HG03571 (cell line): Measurements from ENCODE around the gene CEP85L.
A peak's percentile ranks its signal among the peaks of the same experiment; 100 is the strongest.

Experiments used
- ATAC-seq: cut with Tn5 transposase; IDR thresholded peaks from one replicate; pipeline ENCODE4 v1.9.1; 2021; ENCODE audit not compliant: unreplicated experiment

Gene CEP85L

DNA sequence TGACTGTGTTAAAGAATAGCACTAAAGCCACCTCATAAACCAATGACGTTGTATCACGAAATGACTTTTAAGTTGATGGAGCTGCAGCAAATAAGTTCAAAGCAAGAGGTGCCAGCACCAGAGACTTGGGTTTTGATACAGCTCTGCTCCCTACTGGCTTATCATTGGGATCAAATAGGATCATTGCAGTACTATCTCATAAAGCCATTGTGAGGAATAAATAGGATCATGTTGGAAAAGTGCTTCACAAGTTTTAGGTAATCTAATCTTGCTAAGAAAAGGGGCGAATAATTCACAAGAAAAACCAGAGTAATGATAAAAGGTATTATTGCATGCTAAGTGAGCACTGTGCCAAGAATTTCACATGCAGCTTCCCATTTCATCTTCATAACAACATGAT is 10.4 kb upstream of the CEP85L start:
- ATAC-seq = no peak

- ATAC-seq = no peak
Observed at GRCh38 chr6:118660218-118660569, 8.8 kb upstream of the CEP85L start.

GRCh38 chr6:118659513-118660217 is 8.3 kb upstream of the CEP85L start:
- no peak for ATAC-seq

DNA sequence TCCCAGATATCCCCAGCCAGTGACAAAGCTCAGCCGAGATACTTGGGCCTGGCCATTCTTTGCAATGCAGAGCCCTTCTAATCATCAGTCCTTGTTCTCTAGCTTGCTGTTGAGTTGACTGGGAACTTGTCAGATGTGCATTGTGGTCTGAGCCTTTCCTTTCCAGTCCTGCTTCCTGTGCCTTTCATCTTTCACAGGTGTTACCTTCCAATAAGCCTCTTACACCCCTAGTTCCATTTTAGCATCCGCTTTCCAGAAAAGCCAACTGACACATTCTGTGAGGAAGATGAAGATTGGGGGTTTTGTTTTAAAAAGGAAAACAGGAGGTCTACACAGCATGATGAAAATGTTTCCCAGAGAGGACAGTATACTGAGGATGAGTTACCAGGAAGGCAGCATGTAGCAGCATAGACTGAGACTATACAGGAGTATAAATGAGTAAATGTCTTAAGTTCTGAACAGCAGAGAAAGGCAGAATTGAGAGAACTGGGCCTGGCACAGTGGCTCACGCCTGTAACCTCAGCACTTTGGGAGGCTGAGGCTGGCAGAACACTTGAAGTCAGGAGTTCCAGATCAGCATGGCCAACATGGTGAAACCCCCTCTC is 5.6 kb upstream of the CEP85L start:
- no peak for ATAC-seq

DNA sequence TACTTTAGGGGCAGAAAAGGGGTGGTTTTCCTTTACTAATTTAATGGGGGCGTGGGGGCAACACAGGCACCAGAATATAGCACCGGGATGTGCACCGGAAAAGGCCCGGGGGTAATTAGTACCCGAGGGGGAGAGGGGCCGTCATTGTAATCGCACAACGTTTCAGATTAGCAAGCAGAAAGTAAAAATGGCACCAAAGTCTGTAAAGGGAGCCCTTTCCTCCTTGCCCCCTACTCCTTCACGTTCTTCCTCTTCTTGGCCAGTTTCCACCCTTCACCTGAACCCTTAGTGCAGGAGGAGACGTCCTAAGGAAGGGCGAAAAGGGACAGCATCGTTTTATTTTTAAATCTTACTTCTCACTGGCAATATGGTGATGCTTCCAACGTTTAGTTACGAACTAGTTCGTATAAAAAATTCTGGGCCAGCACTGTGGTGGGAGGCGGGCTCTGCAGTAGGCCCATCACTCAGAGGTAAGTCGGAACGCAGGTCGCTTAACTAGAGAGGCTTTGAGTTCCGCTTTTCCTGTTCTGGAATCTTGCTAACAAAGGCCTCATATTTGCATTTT is 742 bp upstream of the CEP85L start:
- ATAC-seq = no peak

GRCh38 chr6:118650582-118651281 is 659 bp downstream of the CEP85L start:
- ATAC-seq = peak; percentile 35

- ATAC-seq = no peak
Observed at GRCh38 chr6:118649918-118650581, 1.3 kb downstream of the CEP85L start.

DNA sequence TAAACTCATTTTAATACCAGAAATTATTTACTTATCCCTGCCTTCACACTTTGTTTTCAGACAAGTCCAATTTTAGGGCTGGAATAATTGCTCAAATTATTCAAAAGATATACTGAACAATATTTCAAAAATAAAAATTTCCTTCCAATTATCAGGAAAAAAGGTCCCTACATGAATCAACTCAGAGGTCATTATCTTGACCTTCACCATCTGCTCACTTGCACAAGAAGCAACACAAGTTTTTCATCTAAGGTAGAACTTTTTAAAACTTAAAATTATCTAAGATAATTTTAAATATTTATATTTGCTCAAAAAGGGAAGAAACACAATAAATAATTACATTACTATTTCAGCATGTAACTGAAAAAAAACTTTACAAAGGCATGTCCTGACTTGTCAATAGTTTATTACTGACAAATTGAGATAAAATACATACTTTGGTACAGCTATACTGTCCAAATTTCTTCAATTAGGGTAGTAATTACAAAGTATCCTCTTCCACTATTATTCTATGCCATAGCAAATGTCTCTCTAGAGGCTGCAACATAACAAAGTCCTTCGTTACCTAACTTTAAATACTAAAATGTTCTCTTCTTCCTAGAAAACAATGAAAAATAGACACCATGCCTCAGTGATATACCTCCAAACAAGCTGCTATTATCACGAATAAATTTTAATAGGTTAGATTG is 2.4 kb downstream of the CEP85L start:
- ATAC-seq = no peak

GRCh38 chr6:118646977-118647376 is 4.4 kb downstream of the CEP85L start:
- ATAC-seq = no peak

- no peak for ATAC-seq
Observed at GRCh38 chr6:118645395-118645794, 6.0 kb downstream of the CEP85L start.

DNA sequence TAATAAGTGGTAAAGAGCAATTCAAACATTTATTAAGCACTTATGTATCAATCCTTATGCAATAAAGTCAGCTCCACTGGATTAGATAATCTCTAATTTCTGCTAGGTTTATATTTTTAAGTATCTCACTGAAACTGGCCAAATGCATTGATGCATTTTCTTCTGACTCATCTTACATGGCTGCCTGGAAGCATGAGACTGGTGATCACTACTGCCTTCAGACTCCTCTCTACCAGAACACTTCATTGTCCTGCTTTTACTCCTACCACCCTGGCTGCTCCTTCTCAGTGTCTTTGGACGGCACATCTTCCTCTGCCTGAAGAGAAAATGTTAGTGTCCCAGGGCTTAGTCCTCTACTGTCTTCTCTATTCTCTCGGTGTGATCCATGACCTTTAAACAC is 7.4 kb downstream of the CEP85L start:
- ATAC-seq = no peak

DNA sequence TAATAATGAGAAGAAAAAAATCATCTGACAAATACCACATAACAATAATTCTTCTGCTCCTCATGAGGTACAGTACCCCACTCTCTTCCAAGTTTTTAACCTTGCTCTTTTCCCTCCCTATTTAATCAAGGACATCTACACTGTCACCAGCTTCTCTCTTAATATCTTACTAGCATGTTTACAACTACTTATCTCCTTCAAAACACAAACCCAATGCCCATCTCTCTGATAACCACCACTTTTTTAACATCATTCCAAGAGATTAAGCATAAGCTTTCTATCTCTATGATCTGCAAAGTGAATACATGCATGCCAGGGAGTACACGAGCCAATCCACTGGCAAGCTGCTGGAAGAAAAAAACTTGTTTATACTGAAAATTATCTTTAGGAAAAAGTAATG is 10.3 kb downstream of the CEP85L start:
- no peak for ATAC-seq

GRCh38 chr6:118639054-118639964 is 12.1 kb downstream of the CEP85L start:
- ATAC-seq = peak; percentile 84

DNA sequence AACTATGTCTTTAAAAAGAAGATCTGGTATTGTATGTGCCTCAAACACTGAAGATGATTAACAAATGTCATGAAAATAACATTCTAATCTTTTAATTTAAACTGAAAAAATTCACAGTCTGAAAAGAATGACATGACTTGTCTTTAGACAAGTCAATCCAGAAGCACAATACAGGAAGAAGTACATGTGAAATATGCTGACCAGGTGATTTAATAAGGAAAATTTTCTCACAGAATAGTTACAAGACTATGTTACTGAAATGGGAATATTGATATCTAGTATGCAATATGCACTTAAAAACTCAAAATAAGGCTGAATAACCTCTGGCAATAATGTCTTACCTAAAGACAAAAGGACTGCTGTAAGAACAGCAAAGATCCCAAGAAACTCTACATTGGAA is 13.1 kb downstream of the CEP85L start:
- no peak for ATAC-seq

DNA sequence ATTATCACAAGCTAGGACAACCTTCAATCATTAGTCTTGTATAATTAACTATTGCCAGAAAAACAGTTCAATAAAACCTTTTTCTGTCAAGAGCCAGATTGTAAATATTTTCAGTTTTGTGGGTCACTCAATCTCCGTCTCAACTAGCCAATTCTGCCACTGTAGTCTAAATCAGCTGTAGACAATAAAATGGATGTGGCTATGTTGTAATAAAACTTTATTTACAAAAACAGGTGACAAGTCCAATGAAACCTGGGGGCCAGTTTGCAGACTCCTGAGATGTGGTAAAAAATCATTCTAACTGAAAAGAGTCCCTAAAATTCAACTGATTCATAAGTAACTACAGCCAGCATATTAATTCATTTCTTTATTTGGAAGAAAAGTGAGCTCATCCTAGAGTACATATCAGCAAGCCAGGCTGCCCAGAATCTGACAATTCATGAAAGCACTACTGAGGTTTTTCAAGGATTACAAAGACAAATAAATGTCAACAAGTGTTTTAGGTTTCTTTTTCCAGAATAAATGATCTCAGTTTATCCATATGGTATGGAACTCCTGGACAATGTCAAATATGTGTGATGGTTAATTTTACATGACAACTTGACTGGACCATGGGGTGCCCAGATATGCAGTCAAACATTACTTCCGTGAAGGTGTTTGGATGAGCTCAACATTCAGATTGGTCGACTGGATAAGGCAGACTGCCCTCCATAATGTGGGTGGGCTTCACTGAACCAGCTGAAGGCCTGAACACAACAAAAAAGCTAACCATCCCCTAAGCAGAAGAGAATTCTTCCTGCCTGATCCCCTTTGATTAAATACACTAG is 15.3 kb downstream of the CEP85L start:
- ATAC-seq = no peak

DNA sequence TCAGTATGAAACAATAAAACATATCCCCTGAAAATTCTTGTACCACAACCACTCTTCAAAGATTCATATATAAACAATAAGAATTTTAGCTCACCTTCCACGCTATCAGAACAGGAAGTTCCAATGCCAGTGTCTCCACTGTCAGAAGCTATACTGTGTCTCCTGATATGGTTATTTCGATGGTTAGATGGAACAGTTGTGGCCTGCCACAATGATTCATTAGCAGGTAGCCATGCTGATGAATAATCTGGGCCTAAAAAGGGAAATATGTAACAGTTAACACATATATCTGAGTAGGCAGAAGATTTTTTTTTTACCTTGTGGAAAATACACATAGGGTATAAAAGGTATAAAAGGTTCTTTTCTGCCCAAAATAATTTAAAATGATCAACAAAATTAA is 19.0 kb downstream of the CEP85L start:
- ATAC-seq = no peak

DNA sequence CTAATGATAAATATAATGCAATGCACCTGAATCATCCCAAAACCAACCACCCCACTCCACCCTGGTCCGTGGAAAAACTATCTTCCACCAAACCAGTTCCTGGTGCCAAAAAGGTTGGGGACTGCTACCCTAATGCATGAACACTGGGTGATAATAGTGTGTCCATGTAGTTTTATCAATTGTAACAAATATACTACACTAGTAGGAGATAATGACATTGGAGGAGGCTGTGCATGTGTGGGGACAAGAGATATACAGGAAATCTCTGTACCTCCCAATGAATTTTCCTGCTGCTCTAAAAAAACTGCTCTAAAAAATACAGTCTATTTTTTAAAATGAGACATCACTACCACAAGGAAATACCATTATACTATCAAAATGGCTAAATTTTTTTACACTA is 20.5 kb downstream of the CEP85L start:
- no peak for ATAC-seq

- no peak for ATAC-seq
Observed at GRCh38 chr6:118630067-118630466, 21.3 kb downstream of the CEP85L start.

GRCh38 chr6:118627724-118628123 is 23.7 kb downstream of the CEP85L start:
- ATAC-seq = no peak
